GF-D8 (cell line): ENCODE data around the gene PAEP.

Source experiments
- DNase-seq: peaks from one replicate; lab custom pipeline; 2025; lab: John Stamatoyannopoulos, UW

Gene PAEP

DNA sequence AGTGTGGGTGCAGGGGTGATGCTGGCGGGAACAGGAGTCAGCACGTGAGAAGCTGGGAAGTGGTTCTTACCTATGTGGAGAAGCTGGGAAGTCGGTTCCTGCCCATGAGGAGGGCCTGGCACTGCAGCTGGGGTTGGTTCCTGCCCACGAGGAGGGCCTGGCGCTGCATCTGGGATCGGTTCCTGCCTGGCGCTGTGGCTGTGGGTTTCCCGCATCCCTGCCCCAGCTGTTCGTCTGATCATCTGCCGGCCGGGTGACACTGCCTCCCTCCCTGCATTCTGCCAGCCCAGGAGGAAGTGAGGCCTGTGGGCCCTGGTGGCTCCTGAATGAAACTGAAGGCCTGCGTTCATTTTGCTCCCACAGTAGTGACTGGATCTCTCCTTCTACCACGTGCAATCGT is 10.5 kb upstream of the PAEP start:
- no peak for DNase-seq

DNA sequence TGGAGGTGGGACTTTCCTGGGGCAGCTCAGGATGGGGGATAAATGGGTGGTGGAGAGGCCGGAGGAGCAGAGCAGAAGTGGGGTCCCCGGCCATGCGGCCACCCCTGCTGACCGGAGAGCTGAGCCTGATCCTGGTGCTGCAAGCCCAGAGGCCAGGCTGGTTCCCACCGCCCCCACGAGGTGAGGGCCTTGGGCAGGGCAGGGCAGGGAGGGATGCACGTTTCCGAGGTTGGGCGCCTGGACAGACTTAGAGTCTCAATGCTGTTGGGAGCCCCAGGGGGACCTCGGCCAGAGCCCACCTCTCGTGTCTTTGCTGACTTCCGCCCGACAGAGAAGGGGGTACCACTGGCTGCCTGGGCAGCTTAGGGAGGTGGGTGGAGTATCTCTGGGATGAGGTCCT is 10.1 kb upstream of the PAEP start:
- DNase-seq, result no peak

DNA sequence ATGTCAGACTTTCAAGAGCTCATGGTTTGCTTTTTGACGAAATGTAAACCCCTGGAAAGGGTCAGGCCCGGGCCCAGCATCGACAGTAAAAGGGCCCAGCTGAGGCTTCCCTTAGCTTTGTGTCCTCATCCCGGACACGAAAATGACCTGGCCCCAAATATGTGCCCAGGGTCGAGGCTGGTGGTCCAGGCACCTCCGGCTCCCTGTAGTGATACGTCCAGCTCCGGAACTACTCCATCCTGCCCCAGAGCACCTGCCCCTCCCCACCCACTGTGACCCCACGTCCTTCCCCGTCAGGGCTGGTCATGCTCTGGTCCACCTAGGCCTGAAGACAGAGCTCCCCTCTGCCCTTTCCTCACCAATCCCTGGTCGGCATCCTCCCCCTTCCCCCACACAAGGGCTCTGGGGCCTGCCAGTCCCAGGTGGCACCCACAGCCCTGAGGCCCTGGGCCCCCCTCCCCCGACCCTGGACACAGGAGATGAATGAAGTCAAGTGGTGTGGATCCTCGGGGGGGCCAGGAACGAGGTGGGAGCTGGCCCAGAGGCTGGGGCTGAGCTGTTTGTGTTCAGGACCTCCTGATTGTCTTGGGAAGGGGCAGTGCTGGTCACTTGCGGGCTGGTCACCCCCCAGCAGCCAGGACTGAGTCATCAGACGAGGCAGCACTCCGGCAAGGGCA is 9.4 kb upstream of the PAEP start:
- DNase-seq, result no peak

DNA sequence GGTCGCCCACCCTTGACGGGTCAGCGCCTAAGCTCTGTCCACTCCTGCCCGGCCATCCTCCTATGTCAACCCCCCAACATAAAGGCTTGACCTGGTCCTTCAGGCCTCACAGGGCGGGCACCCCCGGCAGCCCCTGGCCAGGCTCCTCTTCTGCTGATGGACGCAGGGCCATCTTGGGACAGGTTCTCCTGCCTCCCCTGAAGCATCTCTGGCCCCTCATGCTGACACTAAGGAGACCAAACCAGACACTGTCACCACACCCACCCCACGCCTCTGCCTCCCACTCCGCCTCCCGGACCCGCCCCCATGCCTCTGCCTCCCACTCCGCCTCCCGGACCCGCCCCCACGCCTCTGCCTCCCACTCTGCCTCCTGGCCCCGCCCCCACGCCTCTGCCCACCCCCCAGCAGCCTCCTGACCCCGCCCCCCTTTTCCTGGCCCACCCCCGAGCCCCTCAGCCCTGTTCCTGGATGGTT is 8.8 kb upstream of the PAEP start:
- DNase-seq, result no peak

DNA sequence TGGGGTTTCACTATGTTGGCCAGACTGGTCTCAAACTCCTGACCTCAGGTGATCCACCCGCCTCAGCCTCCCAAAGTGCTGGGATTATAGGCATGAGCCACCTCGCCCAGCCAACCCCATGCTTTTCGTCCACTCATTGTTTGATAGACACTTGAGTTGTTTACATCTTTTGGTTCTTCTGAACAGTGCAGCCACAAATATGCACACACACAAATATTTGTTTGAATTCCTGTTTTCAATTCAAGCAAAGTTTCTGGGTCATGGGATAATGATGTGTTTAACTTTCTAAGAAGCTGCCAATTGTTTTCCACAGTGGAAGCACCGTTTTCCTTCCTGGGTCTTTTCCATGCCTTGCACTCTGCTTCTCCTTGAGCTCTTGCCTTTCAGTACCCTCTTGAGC is 6.8 kb upstream of the PAEP start:
- DNase-seq, result no peak

DNA sequence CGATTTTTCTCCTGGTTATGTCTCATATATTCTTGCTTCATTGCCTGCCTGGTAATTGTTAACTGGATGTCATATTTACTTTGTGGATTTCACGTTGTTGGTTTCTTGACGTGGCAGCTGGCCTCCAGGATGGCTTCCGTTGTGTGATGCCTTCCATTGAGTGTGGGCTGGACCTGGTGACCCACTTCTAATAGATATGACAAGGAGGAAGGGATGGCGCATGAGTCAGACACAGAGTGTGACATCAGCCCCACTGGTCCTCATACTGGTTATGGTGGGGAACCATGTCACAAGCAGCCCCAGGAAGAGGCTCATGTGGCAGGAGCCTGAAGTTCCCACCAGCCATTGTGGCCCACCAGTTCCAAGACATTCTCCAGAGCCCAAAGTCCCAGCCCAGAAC is 6.4 kb upstream of the PAEP start:
- DNase-seq, result no peak

DNA sequence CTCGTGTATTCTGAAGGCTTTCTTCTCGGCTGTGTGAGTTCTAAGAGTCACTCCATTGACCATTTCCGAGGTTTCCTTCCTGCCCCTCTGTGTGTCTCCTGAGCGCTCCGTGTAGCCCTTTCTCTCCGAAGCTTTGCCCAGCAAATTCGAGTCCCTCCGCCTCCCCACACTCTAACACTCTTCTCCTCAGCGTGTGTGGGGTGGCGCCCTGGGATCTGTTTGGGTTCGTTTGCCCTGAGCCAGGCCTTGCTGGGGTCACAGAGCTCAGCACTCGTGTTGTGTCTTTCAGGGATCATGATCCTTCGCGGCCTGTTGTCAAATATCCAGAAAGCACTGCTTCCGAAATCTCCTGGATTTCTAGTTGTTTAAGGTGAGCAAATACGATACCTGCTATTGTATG is 5.6 kb upstream of the PAEP start:
- DNase-seq, result no peak

DNA sequence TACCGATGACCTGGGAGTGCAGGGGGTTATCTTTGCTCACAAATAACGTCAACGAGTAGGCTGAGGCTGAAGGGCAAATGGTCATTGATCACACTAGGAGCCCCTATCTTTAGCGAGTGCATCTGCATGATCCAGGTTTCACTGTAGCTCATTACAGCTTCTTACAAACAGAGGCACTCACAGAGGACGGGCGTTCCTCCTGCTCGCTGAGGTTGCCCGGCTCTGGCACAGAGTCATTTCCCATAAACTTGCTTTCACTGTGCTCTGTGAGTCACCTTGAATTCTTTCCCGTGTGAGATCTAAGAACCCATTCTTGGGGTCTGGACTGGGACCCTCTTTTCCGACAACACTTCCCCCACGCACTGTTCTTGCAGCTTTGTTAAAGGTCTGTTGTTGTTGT is 1.9 kb upstream of the PAEP start:
- no peak for DNase-seq

DNA sequence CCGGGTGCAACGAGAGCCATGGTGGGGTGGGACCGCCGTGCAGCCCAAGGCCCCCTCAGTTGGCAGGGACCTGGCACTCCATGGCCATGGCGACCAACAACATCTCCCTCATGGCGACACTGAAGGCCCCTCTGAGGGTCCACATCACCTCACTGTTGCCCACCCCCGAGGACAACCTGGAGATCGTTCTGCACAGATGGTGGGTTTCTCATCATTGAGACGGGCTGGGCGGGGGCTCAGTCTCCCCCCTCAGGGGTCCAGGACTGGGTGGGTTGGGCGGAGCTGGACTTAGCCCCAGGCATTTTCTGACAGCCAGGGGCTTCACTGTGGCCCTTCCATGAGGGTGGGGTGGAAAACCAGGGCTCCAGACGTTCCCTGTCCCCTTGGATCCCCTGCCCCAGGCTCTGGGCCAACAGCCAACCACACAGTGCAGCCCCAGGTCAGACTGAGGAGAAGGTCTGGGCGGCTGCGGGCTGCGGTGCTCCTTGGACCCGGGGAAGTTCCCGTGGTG is 734 bp downstream of the PAEP start:
- no peak for DNase-seq

DNA sequence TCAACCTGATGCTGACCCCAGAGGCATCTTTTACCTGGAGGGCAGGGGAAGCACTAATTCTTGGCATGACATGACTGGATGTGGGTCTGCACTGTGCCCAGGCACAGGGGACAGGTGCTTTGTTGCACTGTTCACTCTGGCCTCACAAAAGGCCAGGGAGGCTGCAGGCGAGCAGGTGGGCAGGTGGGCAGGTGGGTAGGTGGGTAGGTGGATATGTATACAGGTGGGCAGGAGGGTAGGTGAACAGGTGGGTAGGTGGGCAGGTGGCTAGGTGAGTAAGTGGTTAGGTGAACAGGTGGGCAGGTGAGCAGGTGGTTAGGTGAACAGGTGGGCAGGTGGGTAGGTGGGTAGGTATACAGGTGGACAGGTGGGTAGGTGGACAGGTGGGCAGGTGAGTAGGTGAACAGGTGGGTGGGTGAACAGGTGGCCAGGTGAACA is 1.5 kb downstream of the PAEP start:
- no peak for DNase-seq

DNA sequence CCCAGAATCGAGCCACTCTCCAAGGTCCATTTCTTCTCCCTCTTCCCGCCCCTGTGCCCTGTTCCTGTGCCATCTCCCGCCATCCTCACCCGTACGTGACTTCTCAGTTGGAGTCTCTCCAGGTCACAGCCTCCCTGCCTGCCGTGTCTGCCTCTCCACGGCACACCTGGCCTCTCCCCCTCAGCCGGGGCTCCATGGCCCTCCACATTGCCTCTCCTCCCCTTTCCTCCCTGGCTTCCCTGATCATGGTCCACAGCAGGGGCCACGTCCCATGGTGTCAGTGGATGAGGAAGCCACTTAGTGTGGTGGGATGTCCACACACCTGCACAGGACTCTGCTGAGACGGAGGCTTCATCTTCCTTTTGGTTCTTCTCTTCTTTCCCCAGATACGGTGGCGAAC is 2.3 kb downstream of the PAEP start:
- DNase-seq, result no peak

DNA sequence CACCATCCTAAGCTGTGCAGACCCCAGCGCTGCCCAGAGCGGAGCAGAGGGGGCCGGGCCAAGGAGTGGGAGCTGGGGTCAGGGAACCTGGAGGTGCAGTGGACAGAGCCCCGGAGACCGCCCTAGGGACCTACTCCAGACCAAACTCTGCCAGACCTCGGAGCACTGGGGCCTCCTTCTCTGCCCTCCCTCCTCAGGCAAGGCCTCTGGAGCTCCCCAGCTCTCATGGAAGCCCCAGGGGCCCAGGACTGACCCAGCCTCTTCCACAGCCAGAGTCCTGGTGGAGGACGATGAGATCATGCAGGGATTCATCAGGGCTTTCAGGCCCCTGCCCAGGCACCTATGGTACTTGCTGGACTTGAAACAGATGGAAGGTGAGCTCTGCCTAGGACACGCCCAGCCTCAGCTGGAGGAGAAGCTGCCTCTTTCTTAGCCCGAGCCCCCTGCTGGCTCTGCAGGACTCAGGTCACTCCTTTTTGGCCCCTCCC is 3.6 kb downstream of the PAEP start:
- DNase-seq, result no peak

DNA sequence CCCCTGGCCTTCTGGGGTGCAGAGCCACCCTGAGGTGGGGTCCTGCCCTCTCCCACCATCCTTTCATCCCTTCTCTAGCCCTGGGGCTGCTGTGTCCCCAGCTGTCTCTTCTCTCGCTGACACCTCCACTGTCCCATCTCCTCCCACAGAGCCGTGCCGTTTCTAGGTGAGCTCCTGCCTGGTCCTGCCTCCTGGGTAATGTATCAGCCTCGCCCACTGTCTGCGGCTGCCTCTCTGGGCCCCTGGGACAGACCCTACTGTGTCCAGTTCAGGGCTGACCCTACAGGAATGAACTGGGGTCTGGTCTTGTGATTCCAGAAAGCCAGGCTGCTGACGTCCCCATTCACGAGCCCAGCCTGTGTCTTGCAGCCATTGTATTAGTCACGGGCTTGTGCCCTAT is 4.1 kb downstream of the PAEP start:
- no peak for DNase-seq

DNA sequence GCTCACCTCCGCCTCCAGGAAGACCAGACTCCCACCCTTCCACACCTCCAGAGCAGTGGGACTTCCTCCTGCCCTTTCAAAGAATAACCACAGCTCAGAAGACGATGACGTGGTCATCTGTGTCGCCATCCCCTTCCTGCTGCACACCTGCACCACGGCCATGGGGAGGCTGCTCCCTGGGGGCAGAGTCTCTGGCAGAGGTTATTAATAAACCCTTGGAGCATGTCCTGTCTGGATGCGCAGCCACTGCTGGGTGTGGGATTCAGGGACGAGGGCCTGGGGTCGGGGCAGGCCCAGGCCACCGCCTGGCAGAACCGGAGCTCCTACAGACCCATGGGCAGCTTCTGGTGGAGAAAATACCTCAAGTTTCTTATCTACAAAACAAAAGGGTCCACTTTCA is 5.0 kb downstream of the PAEP start:
- DNase-seq, result no peak

DNA sequence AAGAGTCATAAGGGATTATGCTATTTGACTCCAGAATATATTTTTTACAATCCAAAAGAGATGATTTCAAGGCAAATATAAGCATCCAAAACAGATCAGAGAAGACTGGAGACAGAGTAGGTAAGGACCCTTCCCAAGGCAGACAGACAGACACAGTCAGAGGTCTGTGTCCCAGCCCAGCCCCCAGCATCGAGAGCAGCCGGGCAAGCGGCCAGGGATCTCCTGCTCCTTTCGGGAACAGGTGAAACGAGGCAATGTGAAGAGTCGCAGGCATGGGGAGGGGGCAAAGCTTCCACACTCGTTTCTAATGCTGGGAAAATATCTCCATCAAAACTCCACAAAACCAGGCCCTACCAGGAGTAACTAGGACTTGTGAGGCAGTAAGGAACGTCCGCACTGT is 5.8 kb downstream of the PAEP start:
- DNase-seq, result no peak

DNA sequence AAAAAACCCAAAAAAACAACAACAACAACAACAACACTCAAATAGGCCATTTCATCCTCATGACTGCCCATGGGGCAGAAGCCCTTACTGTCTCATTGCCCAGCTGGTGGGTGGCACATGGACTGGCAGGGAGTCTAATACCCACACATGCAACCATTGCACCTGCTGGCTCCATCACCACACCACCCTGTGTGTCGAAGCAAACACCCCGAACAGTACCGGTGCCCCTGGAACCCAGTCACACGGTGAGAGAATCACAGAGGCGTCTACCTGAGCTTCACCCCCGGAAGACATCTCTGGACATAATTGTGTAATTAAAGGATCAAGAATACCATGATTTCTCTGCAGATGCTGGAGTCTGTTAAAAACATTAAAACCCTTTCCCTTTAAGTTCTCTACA is 6.5 kb downstream of the PAEP start:
- no peak for DNase-seq

DNA sequence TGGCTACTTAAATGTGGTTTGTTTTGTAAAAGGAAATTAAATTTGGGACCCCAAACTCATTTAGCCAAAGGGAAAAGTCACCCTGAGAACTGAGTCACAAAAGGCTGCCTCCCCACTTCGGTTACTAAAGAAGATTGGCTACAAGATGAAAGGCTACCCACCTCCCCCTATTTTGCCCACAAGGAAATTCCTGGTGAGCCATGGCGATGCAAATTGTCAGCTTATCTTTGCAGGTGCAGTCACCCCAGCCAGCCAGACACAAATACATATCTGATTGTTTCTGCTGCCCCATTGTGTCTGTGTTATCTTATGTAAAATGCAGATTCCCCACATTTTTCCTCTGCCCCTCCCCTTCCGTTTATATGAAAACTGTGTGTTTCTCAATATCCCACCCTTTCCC is 8.9 kb downstream of the PAEP start:
- DNase-seq, result no peak

DNA sequence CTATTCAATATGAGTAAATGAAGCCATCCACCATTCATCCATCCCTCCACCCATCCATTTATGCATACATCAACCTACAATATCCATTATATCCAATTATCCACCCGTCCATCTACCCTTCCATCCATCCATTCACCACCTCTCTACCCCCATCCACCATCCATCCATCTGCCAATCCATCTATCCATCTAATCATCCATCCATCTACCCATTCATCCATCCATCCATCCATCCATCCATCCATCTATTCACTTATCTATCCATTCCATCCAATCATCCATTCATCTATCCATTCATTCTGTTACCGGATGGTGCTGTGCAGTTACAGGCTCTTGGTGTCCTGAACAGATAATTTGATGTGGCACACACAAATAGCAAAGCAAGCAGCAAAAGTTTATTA is 10.7 kb downstream of the PAEP start:
- no peak for DNase-seq

DNA sequence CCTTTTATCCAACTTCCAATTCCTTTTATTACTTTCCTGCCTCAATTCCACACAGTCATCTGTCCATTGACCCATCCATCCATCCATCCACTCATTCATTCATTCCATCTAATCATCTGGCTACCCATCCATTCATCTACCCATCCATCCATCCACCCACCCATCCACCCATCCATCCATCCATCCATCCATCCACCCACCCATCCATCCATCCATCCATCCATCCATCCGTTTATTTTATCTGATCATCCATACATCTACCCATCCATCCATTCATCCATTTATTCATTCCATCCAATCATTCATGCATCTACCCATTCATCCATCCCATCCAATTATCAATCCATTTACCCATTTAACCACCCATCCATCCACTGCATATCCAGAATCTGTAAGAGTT is 11.6 kb downstream of the PAEP start:
- no peak for DNase-seq

DNA sequence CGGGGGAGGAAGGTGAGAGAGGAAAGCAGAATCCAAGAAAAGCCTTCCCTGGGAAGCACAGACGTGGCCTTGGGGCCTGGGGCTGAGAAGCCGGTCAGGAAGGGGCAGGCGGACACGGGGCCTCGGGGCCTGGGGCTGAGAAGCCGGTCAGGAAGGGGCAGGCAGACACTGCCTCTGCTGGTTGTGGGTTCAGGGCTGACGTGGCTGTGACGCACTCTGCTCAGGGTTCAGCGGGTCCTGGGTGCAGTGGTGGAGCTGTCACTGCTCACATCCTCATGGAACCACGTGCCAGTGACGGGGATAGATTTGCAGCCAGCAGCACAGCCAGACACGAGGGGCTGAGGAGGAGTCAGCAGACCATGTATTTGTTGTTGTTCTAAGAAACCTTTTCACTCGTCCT is 12.8 kb downstream of the PAEP start:
- DNase-seq, result no peak

DNA sequence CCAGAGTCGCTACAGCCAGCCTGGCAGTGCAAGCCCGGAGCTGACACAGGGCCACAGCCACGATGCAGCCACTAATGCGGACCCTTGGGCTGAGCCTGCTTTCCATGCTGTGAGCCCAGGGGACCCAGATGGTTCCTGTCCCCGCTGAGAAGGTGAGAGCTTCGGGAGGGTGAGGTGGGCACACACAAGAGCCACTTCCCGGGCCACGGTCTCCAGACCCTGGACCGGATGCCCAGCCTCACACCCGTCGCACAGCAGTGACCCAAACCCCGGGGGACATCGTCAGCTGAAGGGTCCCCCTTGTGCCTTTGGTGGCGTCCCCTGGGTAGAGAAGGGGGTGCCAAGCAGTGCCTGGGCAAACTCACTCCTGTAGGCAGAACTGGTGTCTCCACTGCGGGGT is 13.4 kb downstream of the PAEP start:
- DNase-seq, result no peak

DNA sequence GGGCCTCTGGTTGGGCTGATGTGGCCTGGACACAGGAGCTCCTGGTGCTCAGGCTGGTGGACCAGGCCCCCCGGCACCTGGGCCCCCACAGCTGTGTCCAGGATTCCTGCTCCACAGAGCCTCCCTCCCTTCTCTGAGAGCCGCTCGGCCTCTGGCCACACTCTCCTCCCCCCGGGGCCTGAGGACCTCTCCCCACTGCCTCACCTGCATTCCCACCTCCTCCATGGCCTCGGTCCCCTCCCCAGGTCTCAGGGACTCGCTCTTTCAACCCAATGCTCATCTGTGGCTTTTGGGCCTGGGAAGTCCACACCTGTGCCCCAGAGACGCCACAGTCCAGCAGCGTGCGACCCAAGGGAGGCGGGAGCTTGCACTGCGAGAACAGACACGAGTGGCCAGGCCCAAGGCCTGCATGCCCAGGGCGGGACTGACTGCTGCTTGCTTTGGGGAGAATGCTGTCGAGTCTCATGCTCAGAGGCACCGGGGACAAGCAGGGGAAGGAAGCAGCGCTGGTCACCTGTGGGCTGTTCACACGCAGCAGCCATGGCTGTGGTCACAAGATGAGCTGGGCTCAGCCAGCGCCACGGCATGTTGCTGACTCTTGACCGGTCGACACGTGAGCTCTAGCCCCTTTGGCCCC is 14.6 kb downstream of the PAEP start:
- DNase-seq, result no peak

DNA sequence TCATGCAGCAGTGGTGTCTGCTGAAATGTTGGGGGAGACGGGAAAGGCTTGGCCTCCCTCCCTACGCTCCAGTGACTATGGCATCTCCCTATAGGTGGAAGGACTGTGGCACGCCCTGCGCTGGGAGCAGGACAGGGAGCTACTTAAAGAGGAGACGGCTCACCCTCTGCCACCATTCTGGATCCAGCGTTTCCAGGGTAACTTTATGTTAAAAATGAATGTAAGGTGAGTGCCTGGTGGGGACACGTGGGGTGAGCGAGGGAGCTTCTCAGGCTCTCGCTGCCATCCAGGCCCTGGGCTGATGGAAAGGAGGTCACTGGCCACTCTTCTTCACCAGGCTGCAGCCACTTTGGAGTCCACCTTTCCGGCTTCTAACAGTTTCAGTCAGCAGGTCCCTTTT is 15.7 kb downstream of the PAEP start:
- DNase-seq, result no peak

DNA sequence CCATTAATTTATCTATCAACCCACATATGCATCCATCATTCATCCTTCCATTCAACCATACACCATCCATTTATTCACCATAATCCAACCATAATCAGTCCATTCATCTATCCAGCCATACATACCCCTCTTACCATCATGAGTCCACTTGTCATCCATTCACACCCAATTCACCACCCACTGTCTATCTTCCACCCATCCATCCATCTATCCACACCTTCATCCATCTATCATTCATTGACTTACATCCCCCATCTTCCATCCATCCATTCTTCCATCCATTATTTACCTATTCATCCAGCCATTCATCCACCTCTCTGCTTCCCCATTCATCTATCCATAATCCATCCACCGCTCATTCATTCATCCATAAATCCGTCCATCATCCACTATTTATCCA is 17.8 kb downstream of the PAEP start:
- no peak for DNase-seq
